GM20000 (cell line): ENCODE measurements around the gene TJP2.

Source experiments
- DNase-seq: peaks from one replicate; pipeline ENCODE4 v3.0.0; 2012; ENCODE audit warnings: low spot score
- CTCF ChIP-seq: IDR thresholded peaks from 2 replicates; pipeline ENCODE4 v1.5.1; 2012; ENCODE audit warnings: mild to moderate bottlenecking, control low read depth; ENCODE audit errors: extremely low read depth, missing control alignments

The TJP2 gene

GRCh38 chr9:69192214-69192613, 18.1 kb downstream of the TJP2 start:
- no peak for DNase-seq
- TF ChIP-seq CTCF, result no peak

GRCh38 chr9:69193685-69194032, 19.6 kb downstream of the TJP2 start:
- TF ChIP-seq CTCF, result no peak
- DNase-seq, result no peak

- TF ChIP-seq CTCF, result no peak
- DNase-seq, result no peak
Measured at GRCh38 chr9:69194702-69195418, 20.8 kb downstream of the TJP2 start.

- no peak for DNase-seq
- no peak for TF ChIP-seq CTCF
Measured at GRCh38 chr9:69195668-69196067, 21.6 kb downstream of the TJP2 start.

GRCh38 chr9:69197687-69198086, 23.6 kb downstream of the TJP2 start:
- no peak for TF ChIP-seq CTCF
- DNase-seq, result no peak

GRCh38 chr9:69198521-69199220, 24.6 kb downstream of the TJP2 start:
- DNase-seq, result no peak
- TF ChIP-seq CTCF, result no peak

- DNase-seq, result no peak
- TF ChIP-seq CTCF, result no peak
Measured at GRCh38 chr9:69199769-69200470, 25.8 kb downstream of the TJP2 start.
